NCI-H2196 (cell line): ENCODE results near the gene RNF213.

Experiments
- DNase-seq: peaks from one replicate; lab custom pipeline; 2025; ENCODE audit not compliant: unreplicated experiment; lab: John Stamatoyannopoulos, UW

The RNF213 gene

DNA sequence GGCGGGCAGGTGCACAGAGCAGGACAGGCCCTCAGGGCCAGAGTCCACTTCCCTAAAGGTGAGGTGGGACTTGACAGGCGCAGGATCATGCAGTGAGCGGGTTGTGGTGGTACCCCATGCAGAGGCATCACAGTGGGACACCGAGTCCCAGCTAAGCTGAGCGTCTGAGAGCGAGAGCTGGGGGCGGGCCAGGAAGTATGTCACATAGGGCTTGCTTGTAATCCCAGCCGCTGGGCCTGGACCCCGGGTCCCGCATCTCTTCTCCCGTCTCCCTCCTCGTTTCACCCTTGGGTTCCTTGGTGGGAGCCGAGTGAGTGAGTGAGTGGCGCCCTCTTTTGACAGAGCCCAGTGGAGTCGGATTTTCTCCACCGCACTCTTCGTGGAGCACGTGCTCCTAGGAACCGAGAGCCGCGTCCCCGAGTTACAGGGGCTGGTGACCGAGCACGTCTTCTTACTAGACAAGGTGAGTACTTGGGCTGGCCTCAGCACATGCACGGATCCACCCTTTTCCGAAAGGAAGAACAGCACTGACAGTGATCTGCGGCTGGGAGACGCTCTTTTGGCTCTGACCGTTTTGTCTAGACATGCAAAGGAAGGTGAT lies 103.5 kb downstream of the RNF213 start:
- peak; percentile 73 for DNase-seq

GRCh38 chr17:80365001-80365965 lies 104.6 kb downstream of the RNF213 start:
- no peak for DNase-seq

GRCh38 chr17:80365983-80366382 lies 105.3 kb downstream of the RNF213 start:
- DNase-seq, result no peak

- no peak for DNase-seq
Observed at GRCh38 chr17:80367503-80367902, 106.9 kb downstream of the RNF213 start.

DNA sequence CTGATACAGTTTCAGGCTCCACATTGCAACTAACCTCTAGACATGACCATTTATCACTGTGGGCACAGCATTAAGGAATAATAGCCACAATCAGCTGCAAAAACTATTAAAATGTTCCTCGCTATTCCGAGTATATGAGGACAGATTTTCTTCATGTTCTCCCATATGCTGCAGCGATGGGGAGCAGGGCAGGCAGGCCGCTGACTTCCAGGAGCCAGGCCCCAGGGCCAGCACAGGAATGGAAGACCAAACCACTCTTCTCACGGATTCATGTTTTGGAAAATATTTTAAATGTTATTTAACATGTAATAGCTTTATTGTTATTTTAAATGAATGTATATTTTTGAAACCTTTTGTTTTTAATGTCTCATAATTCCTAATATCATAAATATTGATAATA lies 110.5 kb downstream of the RNF213 start:
- no peak for DNase-seq

- DNase-seq, result no peak
Observed at GRCh38 chr17:80372456-80372855, 111.8 kb downstream of the RNF213 start.

DNA sequence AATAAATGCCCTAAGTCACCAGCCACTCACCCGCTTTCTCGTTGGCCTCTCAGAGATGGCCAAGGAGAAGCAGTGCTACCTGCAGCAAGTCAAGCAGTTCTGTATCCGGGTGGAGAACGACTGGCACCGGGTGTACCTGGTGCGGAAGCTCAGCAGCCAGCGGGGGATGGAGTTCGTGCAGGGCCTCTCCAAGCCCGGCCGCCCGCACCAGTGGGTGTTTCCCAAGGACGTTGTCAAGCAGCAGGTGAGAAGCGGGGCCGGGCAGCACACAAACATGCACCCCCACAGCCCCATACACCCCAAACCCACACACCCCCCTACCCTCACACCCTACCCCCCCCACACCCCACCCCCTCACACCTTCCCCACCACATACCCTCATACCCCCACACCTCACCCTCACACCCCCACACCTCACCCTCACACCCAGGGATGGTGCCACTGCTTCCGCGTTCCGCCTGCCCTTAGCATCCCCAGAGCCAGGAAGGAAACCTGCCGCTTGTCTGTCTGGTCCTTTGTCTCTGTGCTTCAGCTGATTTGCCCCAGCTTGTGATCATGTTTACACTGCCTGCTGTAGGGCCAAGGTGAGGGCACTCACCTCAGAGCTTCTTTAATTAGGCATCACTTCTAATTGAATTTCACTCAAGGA lies 112.4 kb downstream of the RNF213 start:
- DNase-seq, result no peak

DNA sequence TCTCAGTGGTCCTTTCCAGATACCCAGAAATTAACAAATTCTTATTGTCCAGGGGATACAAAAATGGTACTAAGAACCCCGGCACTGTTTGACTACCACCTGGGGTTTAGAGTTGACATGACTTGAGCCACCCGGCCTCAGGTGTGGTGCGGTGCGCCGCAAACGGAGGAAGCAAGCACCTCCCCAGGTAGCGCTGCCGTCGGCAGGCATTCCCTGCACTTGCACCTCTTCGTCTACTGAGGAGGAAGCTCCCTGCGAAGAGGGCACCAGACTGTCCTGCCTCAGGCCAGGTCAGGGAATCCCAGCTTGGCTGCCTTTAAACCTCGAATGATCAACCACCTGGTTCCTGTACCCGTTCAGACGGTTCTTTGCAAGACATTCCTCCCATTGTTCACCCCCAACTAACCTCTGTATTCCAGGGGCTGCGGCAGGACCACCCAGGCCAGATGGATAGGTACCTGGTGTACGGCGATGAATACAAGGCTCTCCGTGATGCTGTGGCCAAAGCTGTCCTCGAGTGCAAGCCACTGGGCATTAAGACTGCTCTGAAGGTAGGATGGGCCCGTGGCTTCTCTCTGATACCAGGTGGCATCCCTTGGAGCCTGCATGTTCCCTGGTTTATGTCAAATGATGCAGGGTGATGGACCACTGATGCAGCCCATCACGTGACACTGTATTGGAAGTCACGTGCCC lies 113.5 kb downstream of the RNF213 start:
- no peak for DNase-seq

GRCh38 chr17:80374732-80375585 lies 114.3 kb downstream of the RNF213 start:
- DNase-seq, result no peak

- DNase-seq, result no peak
Observed at GRCh38 chr17:80376531-80376930, 115.9 kb downstream of the RNF213 start.

DNA sequence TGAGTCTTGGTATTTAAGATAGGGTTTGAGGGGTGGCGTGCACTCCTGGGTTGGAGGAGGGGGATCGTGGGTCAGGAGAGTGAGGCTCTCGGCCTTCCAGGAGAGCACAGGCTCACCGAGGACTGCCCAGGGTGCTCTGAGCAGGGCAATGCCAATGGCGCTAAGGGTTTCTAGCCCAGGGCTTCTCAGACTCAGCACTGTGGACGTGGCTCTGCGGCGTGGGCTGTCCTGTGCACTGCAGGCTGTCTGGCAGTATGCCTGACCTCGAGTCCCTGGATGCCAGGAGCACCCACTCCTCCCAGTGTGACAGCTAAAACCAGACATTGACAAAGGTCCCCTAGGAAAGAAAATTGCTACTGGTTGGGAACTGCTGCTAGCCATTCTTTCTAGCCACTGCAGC lies 117.1 kb downstream of the RNF213 start:
- DNase-seq, result no peak

GRCh38 chr17:80379348-80379747 lies 118.7 kb downstream of the RNF213 start:
- DNase-seq, result no peak

DNA sequence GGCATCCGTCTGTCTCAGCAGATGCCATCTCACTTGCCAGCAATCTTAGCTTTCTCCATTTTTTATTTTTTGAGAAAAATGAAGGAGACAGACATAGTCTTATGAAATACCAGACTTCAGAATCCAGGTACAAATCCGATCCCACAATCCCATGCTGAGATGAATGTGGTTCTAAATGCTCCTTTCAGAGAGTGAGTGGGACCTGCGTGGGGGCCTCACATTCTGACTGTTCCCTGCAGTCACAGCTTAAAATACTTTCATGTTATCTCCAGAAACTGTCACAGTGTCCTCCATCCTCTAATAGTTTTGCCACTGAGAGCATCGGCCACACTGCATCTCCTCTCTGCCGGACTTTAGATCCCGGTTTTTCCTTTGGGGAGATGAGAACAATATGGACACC lies 119.4 kb downstream of the RNF213 start:
- no peak for DNase-seq

DNA sequence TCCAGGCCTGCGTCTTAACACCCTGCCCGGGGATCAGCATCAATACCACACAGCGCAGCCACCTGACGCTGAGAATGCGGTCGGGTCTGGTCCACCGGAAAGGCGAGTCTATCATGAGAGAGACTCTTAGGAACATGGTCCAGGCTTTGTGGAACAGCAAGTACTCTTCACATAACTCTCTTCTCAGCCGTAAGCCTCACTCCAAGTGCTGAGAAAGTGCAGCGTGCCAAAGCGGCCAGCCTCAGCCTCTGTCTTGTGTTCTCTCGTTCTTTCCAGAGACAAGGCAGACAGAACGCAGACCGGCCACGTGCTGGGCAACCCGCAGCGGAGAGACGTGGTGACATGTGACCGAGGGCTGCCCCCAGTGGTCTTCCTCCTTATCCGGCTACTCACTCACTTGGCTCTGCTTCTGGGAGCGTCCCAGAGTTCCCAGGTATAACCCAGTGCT lies 119.9 kb downstream of the RNF213 start:
- DNase-seq, result no peak

DNA sequence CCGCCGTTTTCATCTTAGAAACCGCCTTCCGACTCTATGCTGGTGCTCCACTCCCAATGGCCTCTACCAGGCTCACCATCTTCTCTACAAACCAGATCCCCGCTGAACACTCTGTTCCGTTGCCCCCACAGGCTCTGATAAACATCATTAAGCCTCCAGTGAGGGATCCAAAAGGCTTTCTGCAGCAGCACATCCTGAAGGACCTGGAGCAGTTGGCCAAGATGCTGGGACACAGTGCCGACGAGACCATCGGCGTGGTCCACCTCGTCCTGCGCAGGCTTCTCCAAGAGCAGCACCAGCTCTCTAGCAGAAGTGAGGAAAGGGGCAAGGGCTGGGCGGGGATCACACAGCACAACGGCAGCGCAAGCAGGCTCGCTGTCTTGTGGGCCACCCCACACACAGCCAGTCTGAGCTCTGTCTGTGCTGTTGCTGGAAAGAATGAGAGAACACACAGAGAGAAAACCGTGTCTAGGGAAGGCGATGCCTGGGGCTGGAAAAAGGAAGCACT lies 120.8 kb downstream of the RNF213 start:
- DNase-seq, result no peak

DNA sequence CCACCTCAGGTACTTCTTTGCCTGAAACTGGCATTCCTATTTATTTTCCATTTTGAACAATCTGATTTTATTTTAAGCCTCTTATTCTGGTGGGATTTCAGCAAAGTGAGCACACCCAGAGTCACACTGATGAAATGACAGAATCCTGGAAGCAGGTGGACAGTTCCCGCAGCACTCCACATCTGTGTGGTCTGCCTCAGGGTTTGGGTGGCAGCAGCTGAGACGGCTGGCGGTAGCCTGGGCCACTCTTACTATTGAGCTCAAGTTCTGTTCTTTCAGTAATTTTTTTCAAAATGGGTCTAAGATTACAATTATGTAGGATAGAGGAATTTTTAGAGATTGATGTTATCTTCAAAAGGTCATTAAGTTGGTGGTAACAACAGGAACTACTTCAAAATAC lies 121.8 kb downstream of the RNF213 start:
- no peak for DNase-seq

DNA sequence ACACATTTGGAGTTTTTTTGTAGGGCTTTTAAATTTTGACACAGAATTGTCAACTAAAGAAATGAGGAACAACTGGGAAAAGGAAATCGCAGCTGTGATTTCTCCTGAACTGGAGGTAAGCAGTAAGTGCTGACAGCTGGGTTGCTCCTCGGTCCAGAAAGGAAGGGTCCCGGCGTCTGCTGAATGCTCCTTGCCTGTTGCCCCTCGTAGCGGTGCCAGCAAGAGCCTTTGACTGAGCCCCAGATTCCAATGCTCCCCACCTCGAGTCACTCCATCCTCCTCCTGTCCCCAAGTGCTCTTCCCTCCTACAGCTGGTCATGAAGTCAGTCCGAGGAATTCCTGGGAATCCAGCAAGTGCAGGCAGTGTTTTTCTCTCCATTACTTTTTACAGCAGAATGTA lies 122.3 kb downstream of the RNF213 start:
- DNase-seq, result no peak

DNA sequence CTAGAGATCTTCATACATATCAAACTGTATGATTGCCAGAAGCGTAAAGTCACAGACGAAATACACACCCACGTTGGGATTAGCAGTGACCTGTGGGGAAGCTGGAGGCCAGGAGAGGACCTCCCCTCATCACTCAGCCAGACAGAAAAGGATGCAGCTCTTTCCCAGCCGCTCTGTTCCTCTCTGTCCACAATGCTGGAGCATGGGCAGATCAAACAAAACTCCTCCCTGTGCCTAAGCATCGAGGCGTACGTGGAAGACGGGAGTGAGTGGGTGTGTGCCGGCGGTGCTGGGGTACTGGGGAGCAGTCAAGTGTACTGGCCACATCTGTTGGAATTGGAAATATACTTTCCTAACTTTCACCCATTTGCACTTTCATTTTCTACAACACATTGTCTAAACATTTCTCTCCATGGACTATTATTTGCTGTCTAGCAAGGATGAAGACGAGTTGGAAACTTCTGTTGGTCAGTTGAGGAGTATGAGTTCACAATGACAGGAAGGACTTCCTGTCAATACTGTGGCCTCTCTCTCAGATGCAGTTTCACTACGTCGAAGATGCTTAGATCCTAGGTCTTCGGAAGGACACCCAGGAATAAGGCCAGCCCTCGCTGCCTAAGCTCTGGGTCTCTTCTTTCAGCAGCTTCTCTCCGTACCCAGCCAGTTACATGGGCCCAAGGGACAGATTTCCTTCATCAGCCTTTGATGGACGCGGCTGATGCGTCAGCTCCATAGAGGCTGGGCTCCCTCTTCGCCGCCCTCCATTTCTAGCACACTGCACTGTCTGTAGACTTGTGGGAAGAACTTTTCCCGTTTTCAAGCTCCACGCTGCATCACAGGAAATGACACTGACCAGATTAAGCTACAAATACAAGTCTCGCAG lies 123.7 kb downstream of the RNF213 start:
- DNase-seq, result no peak

DNA sequence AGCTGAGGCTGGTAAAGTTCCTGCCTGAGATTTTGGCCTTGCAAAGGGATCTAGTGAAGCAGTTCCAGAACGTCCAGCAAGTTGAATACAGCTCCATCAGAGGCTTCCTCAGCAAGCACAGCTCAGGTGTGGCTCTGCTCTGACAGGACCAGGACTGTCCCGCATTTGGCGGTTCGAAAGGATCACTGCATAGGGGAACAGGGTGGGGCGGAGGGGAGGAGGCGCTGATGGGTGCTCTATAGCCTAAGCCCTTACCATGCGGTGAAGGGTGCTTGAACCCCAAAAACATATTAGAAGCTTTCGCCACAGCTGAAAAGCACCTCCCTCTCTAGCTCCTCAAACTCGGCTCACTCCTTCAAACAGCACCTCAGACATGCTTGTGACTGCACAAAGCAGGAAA lies 124.4 kb downstream of the RNF213 start:
- no peak for DNase-seq
